A549 (cell line): ENCODE data around the gene MBD3L1.

Experiments used
- EP300 ChIP-seq, 2 experiments: fragments of >200 bp; sonication (Bioruptor Twin); formaldehyde crosslinking; IDR thresholded peaks; 2 replicates in 1 of 2; 3 replicates in 1 of 2; pipeline ENCODE4 v1.6.1; 2016 to 2017
- MAFK ChIP-seq: fragments of 450-650 bp; IDR thresholded peaks from 2 replicates; pipeline ENCODE4 v1.6.1; 2014; ENCODE audit not compliant: partially characterized antibody
- POLR2A ChIP-seq: IDR thresholded peaks from 2 replicates; pipeline ENCODE4 v1.6.1; 2012; ENCODE audit warnings: mild to moderate bottlenecking, low read length
- RCOR1 ChIP-seq: fragments of 150-350 bp; IDR thresholded peaks from 2 replicates; pipeline ENCODE4 v1.6.1; 2014; ENCODE audit warnings: antibody characterized with exemption, low read length, low read depth
- SMC3 ChIP-seq: fragments of >200 bp; sonication (Bioruptor Twin); formaldehyde crosslinking; IDR thresholded peaks from 3 replicates; pipeline ENCODE4 v1.6.1; 2018; ENCODE audit warnings: inconsistent platforms
- SREBF2 ChIP-seq: fragments of 450-650 bp; IDR thresholded peaks from 2 replicates; pipeline ENCODE4 v1.6.1; 2014; ENCODE audit warnings: mild to moderate bottlenecking, moderate library complexity
- TF ChIP-seq, protein P1 (sequence below): fragments of >200 bp; sonication (Bioruptor Twin); formaldehyde crosslinking; IDR thresholded peaks from 3 replicates; pipeline ENCODE4 v1.5.1; 2016
- TF ChIP-seq, protein P2 (sequence below): fragments of 200-600 bp; sonication (generic); IDR thresholded peaks from 2 replicates; pipeline ENCODE4 v1.6.1; 2016; ENCODE audit warnings: antibody characterized with exemption, mild to moderate bottlenecking, moderate library complexity

DNA sequence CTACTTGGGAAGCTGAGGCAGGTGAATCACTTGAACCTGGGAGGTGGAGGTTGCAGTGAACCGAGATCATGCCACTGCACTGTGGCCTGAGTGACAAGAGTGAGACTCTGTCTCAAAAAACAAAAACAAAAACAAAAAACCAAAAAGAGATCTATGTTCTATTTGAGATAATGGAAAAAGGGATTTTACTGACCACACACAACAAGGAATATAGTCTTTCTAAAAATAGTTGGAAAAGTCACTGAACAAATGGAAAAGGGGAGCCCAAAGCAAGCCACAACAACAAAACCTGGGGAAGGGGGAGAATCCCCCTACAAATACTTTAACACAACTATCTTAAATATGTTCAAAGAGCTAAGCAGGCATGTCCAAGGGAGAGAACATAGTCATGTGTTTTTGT, 37.4 kb upstream of the MBD3L1 start:
- TF ChIP-seq RCOR1 (no peak), MAFK (no peak), SMC3 (no peak), POLR2A (no peak), EP300 (IDR thresholded peaks at IDR 0.05) (no peak), SREBF2 (no peak)
- TF ChIP-seq, protein P1, sequence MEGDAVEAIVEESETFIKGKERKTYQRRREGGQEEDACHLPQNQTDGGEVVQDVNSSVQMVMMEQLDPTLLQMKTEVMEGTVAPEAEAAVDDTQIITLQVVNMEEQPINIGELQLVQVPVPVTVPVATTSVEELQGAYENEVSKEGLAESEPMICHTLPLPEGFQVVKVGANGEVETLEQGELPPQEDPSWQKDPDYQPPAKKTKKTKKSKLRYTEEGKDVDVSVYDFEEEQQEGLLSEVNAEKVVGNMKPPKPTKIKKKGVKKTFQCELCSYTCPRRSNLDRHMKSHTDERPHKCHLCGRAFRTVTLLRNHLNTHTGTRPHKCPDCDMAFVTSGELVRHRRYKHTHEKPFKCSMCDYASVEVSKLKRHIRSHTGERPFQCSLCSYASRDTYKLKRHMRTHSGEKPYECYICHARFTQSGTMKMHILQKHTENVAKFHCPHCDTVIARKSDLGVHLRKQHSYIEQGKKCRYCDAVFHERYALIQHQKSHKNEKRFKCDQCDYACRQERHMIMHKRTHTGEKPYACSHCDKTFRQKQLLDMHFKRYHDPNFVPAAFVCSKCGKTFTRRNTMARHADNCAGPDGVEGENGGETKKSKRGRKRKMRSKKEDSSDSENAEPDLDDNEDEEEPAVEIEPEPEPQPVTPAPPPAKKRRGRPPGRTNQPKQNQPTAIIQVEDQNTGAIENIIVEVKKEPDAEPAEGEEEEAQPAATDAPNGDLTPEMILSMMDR: no peak
- TF ChIP-seq, protein P2, sequence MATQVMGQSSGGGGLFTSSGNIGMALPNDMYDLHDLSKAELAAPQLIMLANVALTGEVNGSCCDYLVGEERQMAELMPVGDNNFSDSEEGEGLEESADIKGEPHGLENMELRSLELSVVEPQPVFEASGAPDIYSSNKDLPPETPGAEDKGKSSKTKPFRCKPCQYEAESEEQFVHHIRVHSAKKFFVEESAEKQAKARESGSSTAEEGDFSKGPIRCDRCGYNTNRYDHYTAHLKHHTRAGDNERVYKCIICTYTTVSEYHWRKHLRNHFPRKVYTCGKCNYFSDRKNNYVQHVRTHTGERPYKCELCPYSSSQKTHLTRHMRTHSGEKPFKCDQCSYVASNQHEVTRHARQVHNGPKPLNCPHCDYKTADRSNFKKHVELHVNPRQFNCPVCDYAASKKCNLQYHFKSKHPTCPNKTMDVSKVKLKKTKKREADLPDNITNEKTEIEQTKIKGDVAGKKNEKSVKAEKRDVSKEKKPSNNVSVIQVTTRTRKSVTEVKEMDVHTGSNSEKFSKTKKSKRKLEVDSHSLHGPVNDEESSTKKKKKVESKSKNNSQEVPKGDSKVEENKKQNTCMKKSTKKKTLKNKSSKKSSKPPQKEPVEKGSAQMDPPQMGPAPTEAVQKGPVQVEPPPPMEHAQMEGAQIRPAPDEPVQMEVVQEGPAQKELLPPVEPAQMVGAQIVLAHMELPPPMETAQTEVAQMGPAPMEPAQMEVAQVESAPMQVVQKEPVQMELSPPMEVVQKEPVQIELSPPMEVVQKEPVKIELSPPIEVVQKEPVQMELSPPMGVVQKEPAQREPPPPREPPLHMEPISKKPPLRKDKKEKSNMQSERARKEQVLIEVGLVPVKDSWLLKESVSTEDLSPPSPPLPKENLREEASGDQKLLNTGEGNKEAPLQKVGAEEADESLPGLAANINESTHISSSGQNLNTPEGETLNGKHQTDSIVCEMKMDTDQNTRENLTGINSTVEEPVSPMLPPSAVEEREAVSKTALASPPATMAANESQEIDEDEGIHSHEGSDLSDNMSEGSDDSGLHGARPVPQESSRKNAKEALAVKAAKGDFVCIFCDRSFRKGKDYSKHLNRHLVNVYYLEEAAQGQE: no peak
